Adrenal gland (tissue), 12 donors: ENCODE data around the gene TDP2. TPM values are rescaled to one million over a fixed set of nuclear protein-coding genes. Genes with fewer than 3 reads are reported as not detected.

Source experiments
- DNase-seq, 7 donors: peaks; one replicate each; pipeline ENCODE4 v3.0.0-alpha.2; 2019 to 2020
- H3K27ac ChIP-seq, 5 donors: fragments of 200-600 bp; sonication (generic) in 4 of 5; 1 replicate in 3 of 5; 2 replicates in 2 of 5; pipeline versions ENCODE4 v1.5.1 to v1.8.0; 2016 to 2020; ENCODE audit warnings: mild to moderate bottlenecking in 1 of 5
- H3K27me3 ChIP-seq: fragments of 200-600 bp; 2 replicates; pipeline ENCODE4 v1.8.0; 2021
- H3K36me3 ChIP-seq, 2 donors: fragments of 200-600 bp; replicated peaks in 1 of 2; 1 replicate in 1 of 2; 2 replicates in 1 of 2; pipeline versions ENCODE4 v1.5.1 to v1.8.0; 2018 to 2022
- H3K4me1 ChIP-seq, 2 donors: fragments of 200-600 bp; replicated peaks in 1 of 2; 1 replicate in 1 of 2; 2 replicates in 1 of 2; pipeline versions ENCODE4 v1.5.1 to v1.8.0; 2018 to 2021
- H3K4me3 ChIP-seq, 4 donors: fragments of 200-600 bp; sonication (generic) in 3 of 4; one replicate each; pipeline ENCODE4 v1.5.1; 2016 to 2018
- H3K9me3 ChIP-seq, 3 donors: fragments of 200-600 bp; sonication (generic) in 1 of 3; replicated peaks in 1 of 3; 1 replicate in 2 of 3; 2 replicates in 1 of 3; pipeline versions ENCODE4 v1.5.1 to v1.8.0; 2016 to 2021
- CTCF ChIP-seq, 6 experiments: fragments of 450-650 bp in 4 of 6; fragments of 200-600 bp in 2 of 6; sonication (generic) in 1 of 6; IDR thresholded peaks; 1 replicate in 5 of 6; 2 replicates in 1 of 6; pipeline versions ENCODE4 v1.5.1 to v1.8.0; 2016 to 2021; ENCODE audit warnings: antibody characterized with exemption in 6 of 6, mild to moderate bottlenecking in 2 of 6, moderate library complexity in 1 of 6
- POLR2A ChIP-seq, 2 donors: fragments of 450-650 bp; IDR thresholded peaks; one replicate each; pipeline ENCODE4 v1.6.1; 2017; ENCODE audit warnings: antibody characterized with exemption in 2 of 2, mild to moderate bottlenecking in 2 of 2, moderate library complexity in 1 of 2
- WGBS, 4 donors: extraction: QIAGEN DNeasy Blood & Tissue Kit in 2 of 4; methylation state at CpG; one replicate each; pipeline versions ENCODE4 v1.1.5 to v1.1.7; 2013 to 2017; 5-methylcytosine and 5-hydroxymethylcytosine counted together
- intact Hi-C, 2 donors: fragments of 100-400 bp; cut with DNase I; formaldehyde crosslinking; loops; one replicate each; pipeline versions ENCODE4 v1.14.1 to v1.15.0; 2022 to 2023
- polyA plus RNA-seq, 3 donors: library from polyadenylated mRNA; stranded (reverse); fragments of 200-250 nt in 2 of 3; fragments of 350-450 nt in 1 of 3; fragmentation: Illumina TruSeq in 1 of 3; extraction: RNeasy Lipid Tissue Mini Kit (QIAGEN cat#74804) in 1 of 3; gene quantifications; one replicate each; pipeline ENCODE4 v1.2.3, GENCODE V29; 2013 to 2014
- total RNA-seq, 9 donors: library from RNA; depleted of rRNA in 4 of 9; stranded (reverse); fragments of >200 nt in 4 of 9; fragments of 120-200 nt in 1 of 9; fragmentation: NEBNext Ultra II Directional in 1 of 9; extraction: Animal tissue kit (Norgen Biotek cat#: 25700) in 1 of 9; gene quantifications; one replicate each; pipeline versions ENCODE4 v1.1.0 to v1.2.4, GENCODE V29; 2013 to 2023
- donor health status: healthy with polysubstance abuse.
- donor health status: Bipolar disorder and iron deficiency.
- donor health status: DM: yes; HTN: yes; CAD: no.
- donor health status: DM: no; HTN: no; CAD: no.
- donor health status: DM: no; HTN: no; CAD: no.
- donor health status: DM: yes; HTN: yes; CAD: no.

Gene TDP2
- total and polyA plus RNA-seq, 12 donors, result 12.9 to 55.8 (median 33.0) TPM

- TF ChIP-seq CTCF (IDR thresholded peaks at IDR 0.05), result no peak
- TF ChIP-seq POLR2A (IDR thresholded peaks at IDR 0.05), result no peak
- Histone ChIP-seq H3K4me1 (peaks cover 0 to 29% of the 10 kb centered on the region in 2 donors), H3K36me3 (peaks cover 0 to 18% of the 10 kb centered on the region in 2 donors), H3K27ac (peak overlapping the region; percentile 79 to 96 (median 91)), H3K27me3 (no peaks in the 10 kb centered on the region), H3K4me3 (peak overlapping the region in 3 of 4 donors; percentile 58 to 90 (median 76)), H3K9me3 (peaks cover 0 to 8% (median 0%) of the 10 kb centered on the region in 3 donors)
- 4 to 7% (median 5%) methylated on average over 9 of the region's 9 CpGs for WGBS, 4 donors
- intact Hi-C loops, result no loop called here
- peak in 2 of 7 donors; percentile 29 to 36 for DNase-seq
These were observed 692 bp upstream of the TDP2 start for GRCh38 chr6:24667378-24667803.

- no peaks in the 10 kb centered on the region for H3K27me3 ChIP-seq
- intact Hi-C loops, result no loop called here
- H3K4me1 ChIP-seq, result peaks cover 0 to 29% of the 10 kb centered on the region in 2 donors
- H3K4me3 ChIP-seq, result peak overlapping the region; percentile 76 to 90 (median 87)
- peaks cover 0 to 20% of the 10 kb centered on the region in 2 donors for H3K36me3 ChIP-seq
- H3K27ac ChIP-seq, result peak overlapping the region in 4 of 5 donors; percentile 79 to 96 (median 86)
- H3K9me3 ChIP-seq, result peaks cover 0 to 8% (median 0%) of the 10 kb centered on the region in 3 donors
- TF ChIP-seq CTCF (IDR thresholded peaks at IDR 0.05), result no peak
- no peak for TF ChIP-seq POLR2A (IDR thresholded peaks at IDR 0.05)
- WGBS, 4 donors, result 0 to 2% (median 1%) methylated on average over 16 to 26 of the region's 26 CpGs
- DNase-seq, result peak in 6 of 7 donors; percentile 36 to 73 (median 50)
These were observed 530 bp downstream of the TDP2 start for GRCh38 chr6:24666097-24666640.

- H3K9me3 ChIP-seq, result no peaks in the 10 kb centered on the region
- no peak overlapping the region for H3K27ac ChIP-seq
- no peaks in the 10 kb centered on the region for H3K27me3 ChIP-seq
- DNase-seq, result no peak
- intact Hi-C loops, result no loop called here
- WGBS, 4 donors, result 92 to 96% (median 94%) methylated on average over 7 of the region's 7 CpGs
- H3K4me3 ChIP-seq, result no peak overlapping the region
- peaks cover 0 to 25% of the 10 kb centered on the region in 2 donors for H3K36me3 ChIP-seq
- TF ChIP-seq POLR2A (IDR thresholded peaks at IDR 0.05), result no peak
- peaks cover 0 to 29% of the 10 kb centered on the region in 2 donors for H3K4me1 ChIP-seq
These were observed 2.4 kb downstream of the TDP2 start for GRCh38 chr6:24664046-24664987.

GRCh38 chr6:24663189-24663588 lies 3.5 kb downstream of the TDP2 start:
- H3K27me3 ChIP-seq, result no peaks in the 10 kb centered on the region
- TF ChIP-seq POLR2A (IDR thresholded peaks at IDR 0.05) (no peak), CTCF (IDR thresholded peaks at IDR 0.05) (no peak)
- no peak overlapping the region for H3K27ac ChIP-seq
- H3K9me3 ChIP-seq, result no peaks in the 10 kb centered on the region
- H3K36me3 ChIP-seq, result peaks cover 0 to 25% of the 10 kb centered on the region in 2 donors
- no peak overlapping the region for H3K4me3 ChIP-seq
- intact Hi-C loops, result no loop called here
- DNase-seq, result no peak
- H3K4me1 ChIP-seq, result peaks cover 0 to 25% of the 10 kb centered on the region in 2 donors
- 94 to 100% (median 100%) methylated on average over 1 of the region's 1 CpG for WGBS, 4 donors
